ENCODE data around the gene AKAP6. TPM values are rescaled to one million over a fixed set of nuclear protein-coding genes. Genes with fewer than 3 reads are reported as not detected.

The AKAP6 gene
- total and polyA plus RNA-seq, 10 of the 15 experiments (the other 5 are each of a cell fraction or from before 2014, with no cell fraction given): 0.35 to 5.9 (median 2.2) TPM

GRCh38 chr14:32567543-32568384 lies 238.7 kb downstream of the AKAP6 start:
- ChIA-PET POLR2A (no interaction called here), SMC1A (ENCODE audit: uncharacterized antibody, unreplicated experiment) (interaction anchor here (0.6 to 1.7 kb wide), 3 partner anchors 8 to 308 kb away, joined by 3 read pairs; no protein-coding TSS in a partner anchor)
- in situ Hi-C loops (cut with MboI): no loop called here

More at GRCh38 chr14:32567543-32568384, 238.7 kb downstream of the AKAP6 start:
- ATAC-seq: no peak
- Histone ChIP-seq H3K4me2 (ENCODE audit: control insufficient read depth, insufficient read depth) (no peak overlapping the region), H3K79me2 (ENCODE audit: control insufficient read depth, insufficient read depth, low read length) (no peaks in the 10 kb centered on the region), H4K20me1 (ENCODE audit: control insufficient read depth, insufficient read depth) (no peaks in the 10 kb centered on the region), H3K27ac (ENCODE audit: control insufficient read depth, insufficient read depth) (no peak overlapping the region), H3K36me3 (ENCODE audit: control insufficient read depth in 2 of 2, insufficient read depth in 2 of 2, low read length in 1 of 2) (no peaks in the 10 kb centered on the region), H3K27me3 (replicated peaks in 1 of 2; ENCODE audit: control insufficient read depth in 2 of 2, insufficient read depth in 2 of 2, low read length in 1 of 2) (no peaks in the 10 kb centered on the region), H3K4me1 (ENCODE audit: control insufficient read depth, insufficient read depth, low read length) (peaks cover 7% of the 10 kb centered on the region), H3K9ac (ENCODE audit: control insufficient read depth, insufficient read depth, low read length) (no peak overlapping the region), H3K4me3 (no peak overlapping the region), H2AFZ (ENCODE audit: control insufficient read depth, low read depth, low read length) (no peak overlapping the region), H3K9me3 (replicated peaks; ENCODE audit: control insufficient read depth, insufficient read depth, low read length) (no peaks in the 10 kb centered on the region)
- DNase-seq (ENCODE audit: low read depth, low spot score): no peak
- ChIA-PET RAD21 (ENCODE audit: unreplicated experiment) (interaction anchor here (1.0 kb wide), 1 partner anchor 8 kb away, joined by 3 read pairs; no protein-coding TSS in a partner anchor), CTCF (interaction anchor here (0.6 to 1.9 kb wide), 2 partner anchors 9 to 534 kb away, joined by 3 to 5 read pairs; no protein-coding TSS in a partner anchor)
- intact Hi-C loops (cut with micrococcal nuclease; ENCODE audit: unreplicated experiment): no loop called here
- TF ChIP-seq MYB (IDR thresholded peaks at IDR 0.05; ENCODE audit: borderline replicate concordance, low read depth, low read length) (no peak), FOS (IDR thresholded peaks at IDR 0.05; ENCODE audit: borderline replicate concordance, extremely low read depth, insufficient read length) (no peak), DPF2 (IDR thresholded peaks at IDR 0.05) (no peak), PRDM15 (CRISPR knock-in tag; IDR thresholded peaks at IDR 0.05) (no peak), SIX5 (IDR thresholded peaks at IDR 0.05; ENCODE audit: low read depth, low read length, severe bottlenecking) (no peak), MXI1 (IDR thresholded peaks at IDR 0.05; ENCODE audit: low read depth, low read length) (no peak), ZBTB11 (CRISPR knock-in tag; IDR thresholded peaks at IDR 0.05) (no peak), ZNF207 (IDR thresholded peaks at IDR 0.05; ENCODE audit: borderline replicate concordance) (no peak), STAT3 (IDR thresholded peaks at IDR 0.05; ENCODE audit: low read depth, low read length) (no peak), ELK1 (IDR thresholded peaks at IDR 0.05; ENCODE audit: low read depth, low read length) (no peak), RAD21 (IDR thresholded peaks at IDR 0.05; ENCODE audit: insufficient read depth, low read depth, low read length) (no peak), TCF7 (IDR thresholded peaks at IDR 0.05; ENCODE audit: borderline replicate concordance) (no peak)
- no TSS peak for BruUV-seq (replicated peaks)
- FAIRE-seq: no peak
